GM21576 (cell line): ENCODE data around the gene HPS5.
"Not testable (repeated sequence)": the region's sequence is repeated elsewhere in the genome, so short reads cannot be mapped to it uniquely, and the experiment has no call there.

Source experiments
- ATAC-seq: cut with Tn5 transposase; IDR thresholded peaks from one replicate; pipeline ENCODE4 v1.9.1; 2021; ENCODE audit warnings: mild to moderate bottlenecking, moderate library complexity; ENCODE audit not compliant: unreplicated experiment

HPS5 gene

GRCh38 chr11:18271206-18271605 is 50.7 kb downstream of the HPS5 start:
- no peak for ATAC-seq

GRCh38 chr11:18270102-18270501 is 51.8 kb downstream of the HPS5 start:
- ATAC-seq: no peak

- not testable (repeated sequence) for ATAC-seq
Measured at GRCh38 chr11:18269252-18269651, 52.7 kb downstream of the HPS5 start.

- ATAC-seq: peak; percentile 59
Measured at GRCh38 chr11:18267335-18268133, 54.4 kb downstream of the HPS5 start.

GRCh38 chr11:18265949-18266348 is 56.0 kb downstream of the HPS5 start, which contains the start of gene SAA1:
SAA1 (plus strand) TSS chr11:18266264; CDS start chr11:18266888, 624 bp downstream.
- no peak for ATAC-seq

GRCh38 chr11:18264677-18265555 is 57.0 kb downstream of the HPS5 start:
- ATAC-seq: no peak

GRCh38 chr11:18264035-18264434 is 57.9 kb downstream of the HPS5 start:
- ATAC-seq: no peak

- ATAC-seq: not testable (repeated sequence)
Measured at GRCh38 chr11:18262681-18263350, 59.1 kb downstream of the HPS5 start.

- ATAC-seq: no peak
Measured at GRCh38 chr11:18261721-18262120, 60.2 kb downstream of the HPS5 start.

- ATAC-seq: no peak
Measured at GRCh38 chr11:18259259-18259658, 62.7 kb downstream of the HPS5 start.

- no peak for ATAC-seq
Measured at GRCh38 chr11:18254781-18255361, 67.1 kb downstream of the HPS5 start.

- ATAC-seq: no peak
Measured at GRCh38 chr11:18253778-18254338, 68.1 kb downstream of the HPS5 start.

GRCh38 chr11:18253233-18253632 is 68.7 kb downstream of the HPS5 start:
- ATAC-seq: no peak

- ATAC-seq: no peak
Measured at GRCh38 chr11:18248561-18248960, 73.4 kb downstream of the HPS5 start, which contains the start of gene SAA2. SAA2 (minus strand) TSS chr11:18248668; CDS start chr11:18248011, 657 bp downstream.

GRCh38 chr11:18247191-18247581 is 74.8 kb downstream of the HPS5 start:
- peak; percentile 11 for ATAC-seq

- ATAC-seq: peak; percentile 77
Measured at GRCh38 chr11:18246379-18247190, 75.4 kb downstream of the HPS5 start.

GRCh38 chr11:18245396-18245795 is 76.5 kb downstream of the HPS5 start:
- ATAC-seq: no peak

- ATAC-seq: no peak
Measured at GRCh38 chr11:18243783-18244362, 78.1 kb downstream of the HPS5 start.

- no peak for ATAC-seq
Measured at GRCh38 chr11:18239655-18240054, 82.3 kb downstream of the HPS5 start.
